GM19035 (cell line): ENCODE measurements around the gene ZNF423.
A peak's percentile ranks its signal among the peaks of the same experiment; 100 is the strongest.

Source experiments
- ATAC-seq: cut with Tn5 transposase; IDR thresholded peaks from one replicate; pipeline ENCODE4 v1.9.1; 2021; ENCODE audit not compliant: unreplicated experiment

Gene ZNF423

DNA sequence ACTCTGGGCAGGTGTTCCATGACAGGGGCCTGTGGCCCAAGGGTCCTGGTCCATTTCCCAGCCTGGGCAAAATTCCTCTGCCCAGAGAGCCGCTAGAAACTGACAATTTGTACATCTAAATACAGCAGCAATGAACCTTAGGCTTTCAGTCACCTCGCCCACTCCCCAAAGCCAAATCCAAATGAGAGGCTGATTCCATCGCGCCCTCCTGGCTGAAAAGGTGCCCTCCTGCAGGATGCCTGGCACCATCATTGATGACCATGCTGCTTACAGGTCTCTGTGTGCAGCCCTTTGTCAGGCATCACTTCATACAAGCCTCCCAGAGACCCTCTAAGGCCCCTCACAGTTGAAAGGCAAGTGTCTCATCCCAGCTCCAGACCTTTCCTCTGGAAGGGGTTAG is 367.6 kb downstream of the ZNF423 start:
- no peak for ATAC-seq

- no peak for ATAC-seq
These were observed 368.2 kb downstream of the ZNF423 start for GRCh38 chr16:49487746-49488145.

- no peak for ATAC-seq
These were observed 369.5 kb downstream of the ZNF423 start for GRCh38 chr16:49486400-49486799.

DNA sequence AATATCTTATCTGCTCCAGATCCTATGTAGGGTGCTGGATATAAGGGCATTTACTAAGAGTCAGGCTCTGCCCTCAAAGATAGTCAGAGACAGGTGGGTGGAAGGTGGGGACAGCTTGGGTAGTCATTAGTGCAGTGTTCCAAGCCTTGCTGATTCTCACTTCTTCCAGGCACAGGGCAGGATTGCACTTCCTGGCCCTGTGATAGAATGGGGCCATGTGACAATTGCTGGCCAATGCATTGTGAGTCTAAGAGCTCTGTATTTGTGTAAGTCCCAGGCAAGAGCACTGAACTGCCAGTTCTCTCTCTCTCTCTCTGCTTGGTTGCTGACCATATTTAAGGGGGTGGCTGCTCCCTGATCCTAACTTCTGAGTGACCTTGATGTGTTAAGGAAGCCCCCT is 370.2 kb downstream of the ZNF423 start:
- ATAC-seq, result no peak

DNA sequence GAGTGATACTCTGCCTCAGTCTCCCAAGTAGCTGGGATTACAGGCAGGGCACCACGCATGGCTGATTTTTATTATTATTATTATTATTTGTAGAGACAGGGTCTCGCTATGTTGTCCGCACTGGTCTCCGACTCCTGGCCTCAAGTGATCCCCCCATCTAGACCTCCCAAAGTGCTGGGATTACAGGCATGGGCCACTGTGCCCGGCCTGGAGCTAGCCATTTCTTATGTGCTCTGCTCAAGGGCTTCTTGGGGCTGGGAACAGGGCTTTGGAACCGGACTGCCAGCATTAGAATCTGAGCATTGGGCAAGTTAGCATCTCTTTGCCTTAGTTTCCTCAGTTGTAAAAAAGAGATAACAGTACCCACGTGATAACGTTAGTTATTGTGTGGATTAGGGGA is 371.0 kb downstream of the ZNF423 start:
- no peak for ATAC-seq

GRCh38 chr16:49484451-49484849 is 371.5 kb downstream of the ZNF423 start:
- peak; percentile 62 for ATAC-seq

DNA sequence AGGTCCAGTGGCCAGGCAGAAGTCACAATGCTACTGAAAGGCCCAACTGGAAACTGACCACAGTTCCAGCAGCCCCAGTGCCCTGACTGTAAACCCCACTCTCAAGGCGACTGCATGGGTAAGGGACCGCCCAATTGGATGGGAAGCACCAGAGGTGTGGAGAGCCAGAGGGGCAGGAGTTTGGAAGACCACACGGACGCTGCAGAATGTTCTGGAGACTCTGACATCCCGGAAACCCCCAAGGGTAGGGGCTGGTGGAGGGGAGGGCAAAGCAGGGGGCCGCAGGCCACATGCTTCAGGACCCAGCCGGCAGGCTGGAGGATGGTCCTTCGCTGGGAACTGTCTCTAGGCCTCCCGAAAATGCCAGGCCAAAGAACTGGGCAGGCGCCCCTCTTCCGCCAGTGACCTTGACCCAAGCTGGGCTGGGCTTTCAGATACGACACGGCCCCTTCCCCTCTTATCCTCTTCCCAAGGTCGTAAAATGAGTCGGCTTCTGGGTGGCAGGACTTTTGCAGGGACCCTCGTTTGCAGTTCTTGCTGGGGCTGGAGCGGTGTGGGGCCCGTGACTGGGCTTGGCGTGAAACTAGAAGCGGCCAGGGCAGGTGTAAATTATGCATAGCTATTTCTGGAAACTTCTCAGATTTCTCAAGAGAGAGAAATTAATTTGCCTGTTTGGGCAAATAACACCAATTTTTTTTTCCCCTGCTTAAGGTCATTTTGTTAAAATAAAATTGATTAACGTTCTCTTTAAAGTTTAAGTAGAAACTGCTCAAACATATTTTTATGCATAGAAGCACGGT is 372.1 kb downstream of the ZNF423 start:
- ATAC-seq, result no peak

DNA sequence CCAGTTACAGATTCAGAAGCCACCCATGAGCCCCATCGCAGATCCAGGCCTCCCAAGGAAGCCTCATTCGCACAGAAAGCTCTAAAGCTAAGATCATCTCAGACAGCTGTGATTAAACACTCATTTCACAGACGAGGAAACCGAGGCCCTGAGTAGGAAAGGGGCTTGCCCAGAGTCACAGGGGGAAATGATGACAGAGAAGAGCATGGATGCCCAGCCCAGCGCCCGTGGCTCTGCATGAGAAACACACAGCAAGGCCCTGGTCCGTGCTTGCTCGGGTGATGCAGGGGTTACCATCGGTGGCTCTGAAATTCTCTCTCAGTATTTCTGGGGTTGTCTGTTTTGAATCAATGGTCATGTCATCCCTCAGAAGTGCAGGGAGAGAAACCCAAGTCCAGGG is 372.7 kb downstream of the ZNF423 start:
- ATAC-seq, result no peak

- no peak for ATAC-seq
These were observed 373.2 kb downstream of the ZNF423 start for GRCh38 chr16:49482690-49483089.

- no peak for ATAC-seq
These were observed 377.3 kb downstream of the ZNF423 start for GRCh38 chr16:49478616-49479015.

GRCh38 chr16:49478107-49478506 is 377.8 kb downstream of the ZNF423 start:
- no peak for ATAC-seq

GRCh38 chr16:49477250-49477895 is 378.5 kb downstream of the ZNF423 start:
- no peak for ATAC-seq

GRCh38 chr16:49474741-49475140 is 381.2 kb downstream of the ZNF423 start:
- ATAC-seq, result no peak

GRCh38 chr16:49473773-49474172 is 382.1 kb downstream of the ZNF423 start:
- no peak for ATAC-seq

DNA sequence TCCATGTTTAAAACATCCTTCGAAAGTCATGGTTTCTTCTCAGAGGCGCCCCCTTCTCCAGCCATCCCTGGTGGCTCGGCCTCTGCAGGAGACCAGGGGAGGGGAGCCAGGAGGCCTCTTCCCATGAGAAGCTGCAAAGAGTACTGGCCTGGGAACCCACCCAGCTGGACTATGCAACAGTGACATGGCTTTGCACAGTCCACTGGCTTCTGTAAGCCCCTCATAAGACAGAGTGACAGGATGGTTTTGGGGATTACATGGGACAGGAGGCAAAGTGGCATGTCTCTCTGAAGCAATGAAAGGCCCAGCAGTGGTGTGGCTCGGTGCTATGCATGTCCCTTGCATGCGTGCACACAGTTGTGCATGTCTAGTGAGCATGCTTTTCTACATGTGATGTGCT is 382.8 kb downstream of the ZNF423 start:
- no peak for ATAC-seq

- no peak for ATAC-seq
These were observed 383.3 kb downstream of the ZNF423 start for GRCh38 chr16:49472598-49472997.

DNA sequence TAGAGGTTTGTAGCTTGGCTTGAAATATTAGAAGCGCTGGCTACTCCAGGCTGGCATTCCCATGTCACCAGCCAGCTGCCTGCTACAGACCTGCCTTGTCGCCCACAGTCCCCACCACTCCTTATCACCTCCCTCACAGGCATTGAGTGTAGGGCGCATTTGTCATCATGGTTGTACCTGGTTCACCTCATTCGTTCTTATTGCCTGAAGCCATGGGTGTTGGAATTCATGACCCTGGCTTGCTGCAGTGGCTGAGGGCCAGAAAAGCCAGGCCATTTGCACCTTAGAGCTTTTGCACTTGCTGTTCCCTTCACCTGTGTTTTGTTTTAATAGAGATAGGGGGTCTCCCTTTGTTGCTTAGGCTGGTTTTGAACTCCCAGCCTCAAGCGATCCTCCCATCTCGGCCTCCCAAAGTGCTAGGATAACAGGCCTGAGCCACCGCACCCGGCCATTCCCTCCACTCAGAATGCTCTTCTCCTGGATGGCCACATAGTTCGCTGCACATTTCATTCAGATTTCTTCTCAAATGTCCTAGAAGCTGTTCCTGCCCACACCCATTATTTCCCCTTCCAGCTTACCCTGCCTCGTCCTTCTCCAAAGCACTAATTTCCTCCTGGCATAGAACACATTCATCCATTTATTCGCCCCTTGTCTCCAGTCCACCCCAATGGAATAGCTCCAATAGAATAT is 384.7 kb downstream of the ZNF423 start:
- no peak for ATAC-seq

- ATAC-seq, result no peak
These were observed 385.4 kb downstream of the ZNF423 start for GRCh38 chr16:49470513-49470991.

- no peak for ATAC-seq
These were observed 385.9 kb downstream of the ZNF423 start for GRCh38 chr16:49469930-49470451.

DNA sequence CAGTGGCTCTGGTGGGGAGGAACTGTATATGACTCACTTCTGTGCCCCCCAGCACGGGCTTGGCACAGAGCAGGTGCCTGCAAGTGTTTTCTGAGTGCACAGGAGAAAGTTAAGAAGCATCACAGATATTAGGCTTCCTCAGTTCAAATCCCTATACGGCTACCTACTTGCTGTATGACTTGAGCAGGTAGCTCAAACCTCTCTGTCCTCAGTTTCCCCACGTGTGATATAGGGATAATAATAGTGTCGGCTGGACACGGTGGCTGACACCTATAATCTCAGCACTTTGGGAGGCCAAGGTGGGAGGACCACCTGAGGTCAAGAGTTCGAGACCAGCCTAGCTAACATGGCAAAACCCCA is 386.6 kb downstream of the ZNF423 start:
- no peak for ATAC-seq

- ATAC-seq, result no peak
These were observed 387.2 kb downstream of the ZNF423 start for GRCh38 chr16:49468611-49469310.
